OCI-LY3 (cell line): Measurements from ENCODE around the gene MAP6.

Experiments used
- EZH2phosphoT487 ChIP-seq: fragments of 200-600 bp; shearing (Covaris generic); IDR thresholded peaks from 2 replicates; pipeline ENCODE4 v1.6.1; 2018; ENCODE audit warnings: antibody characterized with exemption, mixed run types, low read depth
- TF ChIP-seq, protein P1 (sequence below): fragments of 200-600, 300-600 bp; sonication (generic); IDR thresholded peaks from 2 replicates; pipeline ENCODE4 v1.5.1; 2014; ENCODE audit warnings: antibody characterized with exemption, low read length, low read depth

DNA sequence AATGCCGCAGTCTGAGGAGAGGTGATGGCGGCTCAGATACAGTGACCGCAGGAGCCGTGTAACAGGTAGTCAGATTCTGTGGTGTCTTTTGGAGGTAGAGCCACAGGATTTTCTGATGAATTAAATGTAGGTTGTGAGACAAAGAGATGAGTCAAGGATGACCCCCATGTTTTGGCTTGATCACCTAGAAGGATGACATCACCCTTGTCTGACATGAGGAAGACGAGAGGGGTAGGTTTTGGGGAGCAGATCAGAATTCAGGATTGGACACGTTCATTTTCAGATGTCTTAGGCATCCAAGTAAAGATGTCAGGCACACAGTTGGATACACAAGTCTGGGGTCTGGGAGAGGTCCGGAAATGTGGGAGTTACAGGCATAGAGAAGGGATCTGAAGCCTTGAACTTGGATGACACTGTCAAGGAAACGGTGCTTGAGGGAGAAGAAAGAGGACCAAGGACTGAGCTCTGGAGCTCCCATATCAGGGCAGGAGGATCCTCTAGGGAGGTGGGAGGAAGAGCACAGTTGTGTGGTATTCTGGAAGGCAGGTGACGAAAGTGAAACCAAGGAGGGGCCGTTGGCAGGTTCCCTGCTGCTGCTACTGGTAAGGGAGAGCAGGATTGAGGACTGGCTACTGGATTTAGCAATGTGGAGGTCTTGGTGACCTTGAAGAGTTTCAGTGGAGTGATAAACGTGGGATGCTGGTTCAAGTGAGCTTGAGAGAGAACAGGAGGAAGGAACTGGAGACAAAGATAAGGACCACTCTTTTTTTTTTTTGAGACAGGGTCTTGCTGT lies 130.5 kb downstream of the MAP6 start:
- TF ChIP-seq, protein P1, sequence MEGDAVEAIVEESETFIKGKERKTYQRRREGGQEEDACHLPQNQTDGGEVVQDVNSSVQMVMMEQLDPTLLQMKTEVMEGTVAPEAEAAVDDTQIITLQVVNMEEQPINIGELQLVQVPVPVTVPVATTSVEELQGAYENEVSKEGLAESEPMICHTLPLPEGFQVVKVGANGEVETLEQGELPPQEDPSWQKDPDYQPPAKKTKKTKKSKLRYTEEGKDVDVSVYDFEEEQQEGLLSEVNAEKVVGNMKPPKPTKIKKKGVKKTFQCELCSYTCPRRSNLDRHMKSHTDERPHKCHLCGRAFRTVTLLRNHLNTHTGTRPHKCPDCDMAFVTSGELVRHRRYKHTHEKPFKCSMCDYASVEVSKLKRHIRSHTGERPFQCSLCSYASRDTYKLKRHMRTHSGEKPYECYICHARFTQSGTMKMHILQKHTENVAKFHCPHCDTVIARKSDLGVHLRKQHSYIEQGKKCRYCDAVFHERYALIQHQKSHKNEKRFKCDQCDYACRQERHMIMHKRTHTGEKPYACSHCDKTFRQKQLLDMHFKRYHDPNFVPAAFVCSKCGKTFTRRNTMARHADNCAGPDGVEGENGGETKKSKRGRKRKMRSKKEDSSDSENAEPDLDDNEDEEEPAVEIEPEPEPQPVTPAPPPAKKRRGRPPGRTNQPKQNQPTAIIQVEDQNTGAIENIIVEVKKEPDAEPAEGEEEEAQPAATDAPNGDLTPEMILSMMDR: no peak
- no peak for TF ChIP-seq EZH2phosphoT487
